K562 (cell line): ENCODE measurements around the gene PYGM. TPM values are rescaled to one million over a fixed set of nuclear protein-coding genes. Genes with fewer than 3 reads are reported as not detected.
A peak's percentile ranks its signal among the peaks of the same experiment; 100 is the strongest.

Source experiments
- ATAC-seq: fragments of 200-7000 bp; cut with Tn5 transposase; 3 replicates; pipeline ENCODE4 v1.9.1; 2020; ENCODE audit warnings: moderate library complexity
- BruUV-seq: library from RNA; stranded (reverse); fragments of 400-500 nt; replicated peaks from 2 replicates; lab custom pipeline; 2021; lab: Mats Ljungman, UMichigan
- CTCF ChIA-PET: fragments of 300-600 bp; formaldehyde crosslinking; extraction: SDS; loops from one replicate; lab custom pipeline; 2021; ENCODE audit warnings: low intra/inter-chr PET ratio; lab: Yijun Ruan, JAX
- POLR2A ChIA-PET: fragments of 300-600, 350-650 bp; sonication (Branson Sonifier 250); formaldehyde crosslinking; extraction: SDS; loops from one replicate; lab custom pipeline; 2021; ENCODE audit warnings: antibody characterized with exemption, inconsistent platforms; lab: Yijun Ruan, JAX
- DNase-seq, 4 experiments: peaks; one replicate each; pipeline versions ENCODE4 v3.0.0 to v3.0.0-alpha.2; 2011 to 2018; ENCODE audit warnings: low spot score in 3 of 4, mixed read lengths in 3 of 4; ENCODE audit errors: extremely low read depth in 1 of 4
- FAIRE-seq: peaks from 2 replicates; lab custom pipeline; 2011; peaks lifted over from hg19 to GRCh38; lab: Jason Lieb, UNC
- H2AFZ ChIP-seq: 2 replicates; pipeline ENCODE4 v1.6.0; 2011; ENCODE audit warnings: low read depth, low read length, control low read depth, inconsistent platforms
- H3K27ac ChIP-seq: fragments of 200-600 bp; 3 replicates; pipeline ENCODE4 v1.8.0; 2011; ENCODE audit warnings: low read depth, mild to moderate bottlenecking, control low read depth, inconsistent platforms, low read length, moderate library complexity, mixed read lengths; ENCODE audit errors: extremely low read depth
- H3K27me3 ChIP-seq, 2 experiments: fragments of 300-600 bp in 1 of 2; 2 replicates in 1 of 2; 3 replicates in 1 of 2; pipeline versions ENCODE4 v1.6.0 to v1.8.0; 2011; ENCODE audit warnings: inconsistent platforms in 2 of 2, low read length in 2 of 2, mild to moderate bottlenecking in 1 of 2, mixed read lengths in 1 of 2, moderate library complexity in 1 of 2; ENCODE audit not compliant: control insufficient read depth in 2 of 2, insufficient read depth in 2 of 2
- H3K36me3 ChIP-seq: fragments of 300-600 bp; 3 replicates; pipeline ENCODE4 v1.8.0; 2011; ENCODE audit warnings: mild to moderate bottlenecking, low read length, inconsistent platforms; ENCODE audit not compliant: control insufficient read depth, insufficient read depth
- H3K4me1 ChIP-seq, 2 experiments: fragments of 200-600 bp in 1 of 2; replicated peaks in 1 of 2; 2 replicates in 1 of 2; 3 replicates in 1 of 2; pipeline versions ENCODE4 v1.5.1 to v1.8.0; 2011; ENCODE audit warnings: inconsistent platforms in 2 of 2, low read length in 2 of 2, mild to moderate bottlenecking in 1 of 2, mixed read lengths in 1 of 2, moderate library complexity in 1 of 2; ENCODE audit not compliant: control insufficient read depth in 2 of 2, insufficient read depth in 2 of 2
- H3K4me2 ChIP-seq: 2 replicates; pipeline ENCODE4 v1.6.1; 2011; ENCODE audit warnings: low read length, control low read depth, inconsistent platforms, mixed read lengths; ENCODE audit not compliant: insufficient read depth
- H3K4me3 ChIP-seq: fragments of 200-600 bp; sonication (generic), shearing (Covaris generic); 2 replicates; pipeline ENCODE4 v1.5.1; 2016; ENCODE audit warnings: control low read depth, inconsistent platforms
- H3K79me2 ChIP-seq: fragments of 200-600 bp; 3 replicates; pipeline ENCODE4 v1.8.0; 2011; ENCODE audit warnings: low read length, inconsistent platforms; ENCODE audit not compliant: control insufficient read depth, insufficient read depth
- H3K9ac ChIP-seq, 2 experiments: 2 replicates each; pipeline versions ENCODE4 v1.6.0 to v1.6.1; 2011; ENCODE audit warnings: low read depth in 2 of 2, low read length in 2 of 2, control low read depth in 1 of 2, inconsistent platforms in 1 of 2, mild to moderate bottlenecking in 1 of 2, mixed read lengths in 1 of 2; ENCODE audit not compliant: insufficient read depth in 1 of 2
- H3K9me1 ChIP-seq: one replicate; pipeline ENCODE4 v1.6.0; 2011; ENCODE audit warnings: inconsistent platforms, mild to moderate bottlenecking, low read length, moderate library complexity; ENCODE audit not compliant: control insufficient read depth, insufficient read depth
- H3K9me3 ChIP-seq: replicated peaks from 2 replicates; pipeline ENCODE4 v1.5.1; 2011; ENCODE audit warnings: low read depth, low read length, inconsistent platforms; ENCODE audit not compliant: control insufficient read depth, insufficient read depth
- H4K20me1 ChIP-seq: replicated peaks from 2 replicates; pipeline ENCODE4 v1.6.1; 2011; ENCODE audit warnings: low read length, inconsistent platforms, mixed read lengths; ENCODE audit not compliant: control insufficient read depth, insufficient read depth
- ELF4 ChIP-seq: fragments of 450-650 bp; formaldehyde crosslinking; IDR thresholded peaks from 2 replicates; pipeline ENCODE4 v1.4.0; 2022; ENCODE audit warnings: missing genetic modification characterization
- ESRRA ChIP-seq: fragments of 450-650 bp; IDR thresholded peaks from 2 replicates; pipeline ENCODE4 v1.6.1; 2014; ENCODE audit warnings: low read depth, mild to moderate bottlenecking, moderate library complexity, borderline replicate concordance
- ETV1 ChIP-seq: fragments of 450-650 bp; conservative IDR thresholded peaks from 2 replicates; pipeline ENCODE4 v1.6.1; 2016; ENCODE audit warnings: missing genetic modification characterization, control low read depth, low read depth, missing compliant biosample characterization
- FIP1L1 ChIP-seq: fragments of 200-400 bp; formaldehyde crosslinking; IDR thresholded peaks from 2 replicates; pipeline ENCODE4 v1.6.1; 2018; ENCODE audit warnings: mild to moderate bottlenecking, low read depth, low read length; ENCODE audit not compliant: poor library complexity, severe bottlenecking
- FOSL1 ChIP-seq: fragments of 200-800 bp; sonication (Bioruptor generic); conservative IDR thresholded peaks from 2 replicates; pipeline ENCODE4 v1.6.1; 2016; ENCODE audit warnings: missing genetic modification characterization, missing compliant biosample characterization
- FOXA3 ChIP-seq, 2 experiments: fragments of 450-650 bp in 1 of 2; sonication (generic) in 1 of 2; formaldehyde crosslinking; IDR thresholded peaks in 1 of 2; conservative IDR thresholded peaks in 1 of 2; 2 replicates each; pipeline versions ENCODE4 v1.4.0 to v1.8.0; 2020 to 2022; ENCODE audit warnings: mild to moderate bottlenecking in 2 of 2, missing genetic modification reagents in 1 of 2
- SMARCB1 ChIP-seq: IDR thresholded peaks from 2 replicates; pipeline ENCODE4 v1.6.1; 2011; ENCODE audit warnings: improper control_type of control experiment, low read depth; ENCODE audit not compliant: insufficient read length
- SNRNP70 ChIP-seq: fragments of 200-400 bp; formaldehyde crosslinking; optimal IDR thresholded peaks from 2 replicates; pipeline ENCODE3; 2017; ENCODE audit warnings: low read depth, low read length
- SPI1 ChIP-seq: IDR thresholded peaks from 2 replicates; pipeline ENCODE4 v1.6.1; 2011; ENCODE audit warnings: low read depth, low read length, control low read depth, borderline replicate concordance
- XRCC3 ChIP-seq: fragments of 450-650 bp; IDR thresholded peaks from 2 replicates; pipeline ENCODE4 v1.6.1; 2017; ENCODE audit warnings: mild to moderate bottlenecking, moderate library complexity
- ZBTB1 ChIP-seq: sonication (generic); formaldehyde crosslinking; IDR thresholded peaks from 2 replicates; pipeline ENCODE4 v1.8.1; 2023; ENCODE audit warnings: missing genetic modification reagents, low read depth, mild to moderate bottlenecking, borderline replicate concordance
- ZNF445 ChIP-seq: fragments of 250-450 bp; sonication (Bioruptor Pico); IDR thresholded peaks from 2 replicates; pipeline ENCODE4 v1.4.0; 2020; ENCODE audit warnings: low read depth, mild to moderate bottlenecking, moderate library complexity
- ZNF766 ChIP-seq: fragments of 200-800 bp; sonication (Bioruptor generic); conservative IDR thresholded peaks from 2 replicates; pipeline ENCODE4 v1.6.1; 2016; ENCODE audit warnings: missing genetic modification characterization, missing compliant biosample characterization
- WGBS: fragments of 100-300 bp; shearing (Covaris generic); methylation state at CpG from one replicate; pipeline ENCODE4 v1.1.6; 2016; ENCODE audit warnings: low coverage, mixed read lengths; ENCODE audit not compliant: insufficient coverage; ENCODE audit errors: missing lambda C conversion rate; 5-methylcytosine and 5-hydroxymethylcytosine counted together
- in situ Hi-C: fragments of 300-500 bp; cut with MboI; formaldehyde crosslinking; loops from 4 replicates; pipeline ENCODE4 v1.15.0; 2018; ENCODE audit warnings: inconsistent platforms, mixed read lengths
- intact Hi-C: fragments of 100-400 bp; cut with micrococcal nuclease; formaldehyde crosslinking; loops from 2 replicates; pipeline ENCODE4 v1.14.2; 2022
- polyA plus RNA-seq, 8 experiments: library from polyadenylated mRNA; depleted of rRNA in 4 of 8; stranded (reverse) in 5 of 8; unstranded in 3 of 8; fragments of >200 nt; fragmentation: Nextera tagmentation in 2 of 8; fragmentation: Illumina TruSeq in 1 of 8; extraction: Ambion mirVana in 2 of 8; extraction: Trizol in 1 of 8; gene quantifications; 2 replicates each; pipeline versions ENCODE4 v1.2.1 to v1.2.3, GENCODE V29; 2011 to 2014; ENCODE audit warnings: inconsistent platforms in 1 of 8, missing spikeins in 1 of 8
- total RNA-seq, 7 experiments: library from RNA; depleted of rRNA in 6 of 7; stranded (reverse); fragments of >200 nt in 6 of 7; fragmentation: Illumina TruSeq in 2 of 7; extraction: Trizol in 2 of 7; gene quantifications; 2 replicates each; pipeline versions ENCODE4 v1.2.1 to v1.2.3, GENCODE V29; 2011 to 2021; ENCODE audit warnings: low replicate concordance in 1 of 7
- TF ChIP-seq, protein P1 (sequence below): sonication (generic); formaldehyde crosslinking; IDR thresholded peaks from 2 replicates; pipeline ENCODE4 v1.8.0; 2022; ENCODE audit warnings: missing genetic modification reagents, mild to moderate bottlenecking, moderate library complexity, borderline replicate concordance
- TF ChIP-seq, protein P2 (sequence below): sonication (generic); formaldehyde crosslinking; IDR thresholded peaks from 2 replicates; pipeline ENCODE4 v1.8.0; 2022; ENCODE audit warnings: mild to moderate bottlenecking, missing genetic modification reagents
- TF ChIP-seq, protein P3 (sequence below): fragments of 250-450 bp; sonication (Bioruptor Pico); IDR thresholded peaks from 2 replicates; pipeline ENCODE4 v1.9.0; 2021; ENCODE audit warnings: mild to moderate bottlenecking, inconsistent platforms

Gene PYGM
- total and polyA plus RNA-seq, 9 of the 15 experiments (the other 6 are each of a cell fraction or from before 2014, with no cell fraction given), result 0.07 to 1.5 (median 0.68) TPM

- peak; percentile 41; the same call in 1 of the 2 replicates for TF ChIP-seq ZNF766 (CRISPR knock-in tag)
- TF ChIP-seq, protein P1, sequence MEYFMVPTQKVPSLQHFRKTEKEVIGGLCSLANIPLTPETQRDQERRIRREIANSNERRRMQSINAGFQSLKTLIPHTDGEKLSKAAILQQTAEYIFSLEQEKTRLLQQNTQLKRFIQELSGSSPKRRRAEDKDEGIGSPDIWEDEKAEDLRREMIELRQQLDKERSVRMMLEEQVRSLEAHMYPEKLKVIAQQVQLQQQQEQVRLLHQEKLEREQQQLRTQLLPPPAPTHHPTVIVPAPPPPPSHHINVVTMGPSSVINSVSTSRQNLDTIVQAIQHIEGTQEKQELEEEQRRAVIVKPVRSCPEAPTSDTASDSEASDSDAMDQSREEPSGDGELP (CRISPR knock-in tag), result no peak
- no peak for TF ChIP-seq XRCC3
- TF ChIP-seq ZBTB1, result peak; percentile 53; the same call in 1 of the 2 replicates
Observed at GRCh38 chr11:64778223-64778472, 18.4 kb upstream of the PYGM start (continued).

DNA sequence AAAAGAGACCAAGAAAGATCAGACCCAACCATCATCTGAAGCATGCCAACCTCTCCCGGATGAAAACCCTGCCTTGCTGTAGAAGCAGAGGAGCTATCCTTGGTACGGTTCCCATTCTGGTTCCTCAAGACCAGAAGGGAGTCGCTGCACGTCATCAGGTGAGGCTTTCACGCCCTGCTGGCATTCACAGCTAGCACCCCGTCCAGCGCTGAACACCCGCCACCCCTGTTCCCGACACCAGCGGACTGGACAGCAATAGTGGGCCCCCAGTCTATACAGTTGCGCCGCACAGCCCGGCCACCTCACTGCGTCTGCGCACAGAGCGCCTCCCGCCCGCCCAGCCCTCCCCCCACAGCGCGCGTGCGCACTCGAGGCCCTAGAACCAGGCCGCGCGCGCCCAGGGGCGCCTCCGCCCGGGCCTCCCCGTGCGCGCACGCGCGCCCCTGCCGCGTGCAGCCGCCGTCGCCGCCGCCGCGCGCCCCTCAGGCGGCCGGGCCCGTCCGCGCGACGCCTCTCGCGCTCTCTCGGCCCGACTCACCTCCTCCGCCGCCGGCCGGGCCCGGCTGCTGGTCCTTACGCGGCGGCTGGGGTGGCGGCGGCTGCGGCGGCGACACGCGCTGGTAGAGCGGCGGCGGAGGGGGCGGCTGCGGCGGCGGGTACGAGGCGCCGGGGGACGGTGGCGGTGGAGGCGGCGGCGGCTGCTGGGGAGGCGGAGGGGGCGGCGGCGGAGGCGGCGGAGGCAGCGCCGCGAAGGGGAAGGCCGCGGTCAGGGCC, 17.9 kb upstream of the PYGM start:
- intact Hi-C loops, result loop anchor here (1.0 to 5.0 kb wide), 3 partner anchors 25 to 110 kb away; partner anchors contain the start of gene MAP4K2
- H3K9me3 ChIP-seq, result no peaks in the 10 kb centered on the region
- H3K9me1 ChIP-seq, result peaks cover 9% of the 10 kb centered on the region
- DNase-seq (peak; percentile 94 to 97 (median 95)), FAIRE-seq (peak; percentile 40), ATAC-seq (peak; percentile 26)
- in situ Hi-C loops, result no loop called here
- BruUV-seq, result no TSS peak
- peak overlapping the region; percentile 67 for H3K4me3 ChIP-seq
- WGBS, result 0% methylated on average over 34 of the region's 98 CpGs
- H3K79me2 ChIP-seq, result peaks cover 54% of the 10 kb centered on the region
- H3K27me3 ChIP-seq, result no peaks in the 10 kb centered on the region
- peaks cover 34% of the 10 kb centered on the region for H4K20me1 ChIP-seq
- peak overlapping the region; percentile 95 for H3K9ac ChIP-seq
- peak overlapping the region; percentile 97 for H3K27ac ChIP-seq
- H3K36me3 ChIP-seq, result peaks cover 48% of the 10 kb centered on the region
- H2AFZ ChIP-seq, result no peak overlapping the region
- ChIA-PET POLR2A (interaction anchor here (0.6 to 10.8 kb wide), 4 partner anchors 10 to 721 kb away, joined by 3 to 168 read pairs (median 3); partner anchors contain the start of genes MALAT1 and PYGM), CTCF (interaction anchor here (0.7 kb wide), 1 partner anchor 236 kb away, joined by 6 read pairs; the partner anchor contains the start of gene ARL2)
- H3K4me1 ChIP-seq, result peaks cover 6 to 18% of the 10 kb centered on the region in 2 experiments; a peak in 3 of 5 replicates
- H3K4me2 ChIP-seq, result peak overlapping the region; percentile 96
- TF ChIP-seq FOXA3 (CRISPR knock-in tag; conservative IDR thresholded peaks at IDR 0.05 in 1 of 2, IDR thresholded peaks at IDR 0.05 in 1 of 2), result 0 out of 4 replicates have a peak, but pooled peaks of 1 of the 2 experiments have one; percentile 28
- TF ChIP-seq FIP1L1, result peak; percentile 43
- TF ChIP-seq SMARCB1, result no peak
- TF ChIP-seq ESRRA, result no peak
- TF ChIP-seq SNRNP70, result no peak
- TF ChIP-seq ETV1 (tag), result no peak
- TF ChIP-seq, protein P2, sequence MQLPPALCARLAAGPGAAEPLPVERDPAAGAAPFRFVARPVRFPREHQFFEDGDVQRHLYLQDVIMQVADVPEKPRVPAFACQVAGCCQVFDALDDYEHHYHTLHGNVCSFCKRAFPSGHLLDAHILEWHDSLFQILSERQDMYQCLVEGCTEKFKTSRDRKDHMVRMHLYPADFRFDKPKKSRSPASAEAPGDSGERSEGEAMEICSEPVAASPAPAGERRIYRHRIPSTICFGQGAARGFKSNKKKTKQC (CRISPR knock-in tag), result peak; percentile 63; the same call in 1 of the 2 replicates
- peak; percentile 23; the same call in 1 of the 2 replicates for TF ChIP-seq FOSL1 (tag)
- TF ChIP-seq, protein P3, sequence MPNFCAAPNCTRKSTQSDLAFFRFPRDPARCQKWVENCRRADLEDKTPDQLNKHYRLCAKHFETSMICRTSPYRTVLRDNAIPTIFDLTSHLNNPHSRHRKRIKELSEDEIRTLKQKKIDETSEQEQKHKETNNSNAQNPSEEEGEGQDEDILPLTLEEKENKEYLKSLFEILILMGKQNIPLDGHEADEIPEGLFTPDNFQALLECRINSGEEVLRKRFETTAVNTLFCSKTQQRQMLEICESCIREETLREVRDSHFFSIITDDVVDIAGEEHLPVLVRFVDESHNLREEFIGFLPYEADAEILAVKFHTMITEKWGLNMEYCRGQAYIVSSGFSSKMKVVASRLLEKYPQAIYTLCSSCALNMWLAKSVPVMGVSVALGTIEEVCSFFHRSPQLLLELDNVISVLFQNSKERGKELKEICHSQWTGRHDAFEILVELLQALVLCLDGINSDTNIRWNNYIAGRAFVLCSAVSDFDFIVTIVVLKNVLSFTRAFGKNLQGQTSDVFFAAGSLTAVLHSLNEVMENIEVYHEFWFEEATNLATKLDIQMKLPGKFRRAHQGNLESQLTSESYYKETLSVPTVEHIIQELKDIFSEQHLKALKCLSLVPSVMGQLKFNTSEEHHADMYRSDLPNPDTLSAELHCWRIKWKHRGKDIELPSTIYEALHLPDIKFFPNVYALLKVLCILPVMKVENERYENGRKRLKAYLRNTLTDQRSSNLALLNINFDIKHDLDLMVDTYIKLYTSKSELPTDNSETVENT (CRISPR knock-in tag), result no peak
- no peak for TF ChIP-seq ELF4 (CRISPR knock-in tag)
- no peak for TF ChIP-seq ZNF445 (CRISPR knock-in tag)
- no peak for TF ChIP-seq SPI1
